DOHH2 (cell line): Measurements from ENCODE around the gene GAS7.

Experiments
- CTCF ChIP-seq: fragments of 200-600 bp; sonication (generic); IDR thresholded peaks from one replicate; pipeline ENCODE4 v1.5.1; 2014; ENCODE audit warnings: antibody characterized with exemption, mild to moderate bottlenecking, low read depth, low read length; ENCODE audit not compliant: poor library complexity, severe bottlenecking
- EZH2phosphoT487 ChIP-seq: fragments of 200-600 bp; sonication (generic); IDR thresholded peaks from 2 replicates; pipeline ENCODE4 v1.6.1; 2017; ENCODE audit warnings: borderline replicate concordance, mild to moderate bottlenecking, antibody characterized with exemption, low read length, moderate library complexity, mixed read lengths

GRCh38 chr17:10031606-10032005 is 166.8 kb downstream of the GAS7 start:
- no peak for TF ChIP-seq CTCF
- TF ChIP-seq EZH2phosphoT487: no peak
